Caco-2 (cell line): Measurements from ENCODE around the gene NDRG3. TPM values are rescaled to one million over a fixed set of nuclear protein-coding genes. Genes with fewer than 3 reads are reported as not detected.

Source experiments
- BruUV-seq: library from RNA; stranded (reverse); fragments of 400-500 nt; replicated peaks from 2 replicates; lab custom pipeline; 2021; lab: Mats Ljungman, UMichigan
- CTCF ChIA-PET: fragments of 300-600 bp; sonication (Branson Sonifier 250); formaldehyde crosslinking; loops from one replicate; lab custom pipeline; 2022; ENCODE audit warnings: antibody characterized with exemption; lab: Charles Lee
- POLR2A ChIA-PET: fragments of 300-600 bp; sonication (Branson Sonifier 250); formaldehyde crosslinking; loops from one replicate; lab custom pipeline; 2022; ENCODE audit warnings: antibody characterized with exemption; lab: Charles Lee
- DNase-seq, 2 experiments: peaks; one replicate each; pipeline versions ENCODE4 v3.0.0 to v3.0.0-alpha.2; 2020 to 2022
- H3K27me3 ChIP-seq: replicated peaks from 2 replicates; pipeline ENCODE4 v1.6.0; 2011; ENCODE audit warnings: low read length; ENCODE audit not compliant: control insufficient read depth, insufficient read depth
- H3K36me3 ChIP-seq: 2 replicates; pipeline ENCODE4 v1.5.1; 2011; ENCODE audit warnings: low read length; ENCODE audit not compliant: control insufficient read depth, insufficient read depth
- H3K4me1 ChIP-seq: fragments of 250-450 bp; sonication (Bioruptor Pico); 2 replicates; pipeline ENCODE4 v1.5.1; 2020; ENCODE audit warnings: mild to moderate bottlenecking
- H3K4me3 ChIP-seq: 2 replicates; pipeline ENCODE4 v1.5.1; 2011; ENCODE audit warnings: low read depth, mild to moderate bottlenecking, control low read depth, low read length
- H3K9me3 ChIP-seq: fragments of 250-450 bp; sonication (Bioruptor Pico); 2 replicates; pipeline ENCODE4 v1.5.1; 2020; ENCODE audit warnings: mild to moderate bottlenecking, moderate library complexity
- H3K27ac Mint-ChIP-seq: one replicate; pipeline ENCODE4 v1.8.0; 2022; ENCODE audit warnings: mixed read lengths; ENCODE audit not compliant: unreplicated experiment
- H3K27me3 Mint-ChIP-seq: one replicate; pipeline ENCODE4 v1.8.0; 2022; ENCODE audit warnings: mixed read lengths; ENCODE audit not compliant: insufficient read depth, unreplicated experiment
- H3K36me3 Mint-ChIP-seq: one replicate; pipeline ENCODE4 v1.8.0; 2022; ENCODE audit warnings: mild to moderate bottlenecking, mixed read lengths; ENCODE audit not compliant: insufficient read depth, unreplicated experiment
- H3K4me1 Mint-ChIP-seq: one replicate; pipeline ENCODE4 v1.8.0; 2022; ENCODE audit warnings: low read depth, mixed read lengths; ENCODE audit not compliant: unreplicated experiment
- H3K4me3 Mint-ChIP-seq: one replicate; pipeline ENCODE4 v1.8.0; 2022; ENCODE audit warnings: mild to moderate bottlenecking, moderate library complexity, mixed read lengths; ENCODE audit not compliant: unreplicated experiment
- H3K9me3 Mint-ChIP-seq: one replicate; pipeline ENCODE4 v1.8.0; 2022; ENCODE audit warnings: mixed read lengths; ENCODE audit not compliant: unreplicated experiment
- CTCF ChIP-seq, 2 experiments: fragments of 200-600 bp in 1 of 2; IDR thresholded peaks; 1 replicate in 1 of 2; 2 replicates in 1 of 2; pipeline versions ENCODE4 v1.5.1 to v1.8.0; 2011 to 2022; ENCODE audit warnings: antibody characterized with exemption in 1 of 2, control low read depth in 1 of 2, inconsistent platforms in 1 of 2, low read depth in 1 of 2, low read length in 1 of 2, mild to moderate bottlenecking in 1 of 2, moderate library complexity in 1 of 2; ENCODE audit not compliant: insufficient read depth in 1 of 2, severe bottlenecking in 1 of 2, unreplicated experiment in 1 of 2
- intact Hi-C: fragments of 100-400 bp; cut with micrococcal nuclease; formaldehyde crosslinking; loops from one replicate; pipeline ENCODE4 v1.10.0; 2022; ENCODE audit not compliant: unreplicated experiment
- total RNA-seq: library from RNA; stranded (reverse); gene quantifications from 2 replicates; pipeline ENCODE4 v1.2.3, GENCODE V29; 2022

The NDRG3 gene
- total RNA-seq, 1 experiment from 2014 or later, result 41.5 TPM

GRCh38 chr20:36654506-36654905 lies 91.4 kb downstream of the NDRG3 start:
- ChIA-PET CTCF (interaction anchor here (1.1 kb wide), 1 partner anchor 49 kb away, joined by 3 read pairs; the partner anchor contains the start of gene RAB5IF), POLR2A (interaction anchor here (0.6 kb wide), 1 partner anchor 115 kb away, joined by 3 read pairs; no protein-coding TSS in a partner anchor)
- Mint-ChIP-seq H3K4me3 (no peak overlapping the region), H3K27me3 (no peaks in the 10 kb centered on the region), H3K9me3 (no peaks in the 10 kb centered on the region), H3K4me1 (no peaks in the 10 kb centered on the region), H3K36me3 (no peaks in the 10 kb centered on the region), H3K27ac (no peak overlapping the region)
- BruUV-seq, result no TSS peak
- no peaks in the 10 kb centered on the region for H3K4me1 ChIP-seq
- no peak for TF ChIP-seq CTCF (IDR thresholded peaks at IDR 0.05; ENCODE audit: insufficient read depth in 1 of 2, low read depth in 1 of 2, low read length in 1 of 2, severe bottlenecking in 1 of 2, unreplicated experiment in 1 of 2)
- DNase-seq, result peak in 1 of 2 experiments; percentile 36
- H3K36me3 ChIP-seq, result peaks cover 2% of the 10 kb centered on the region; the same call in 1 of the 2 replicates
- H3K27me3 ChIP-seq, result no peaks in the 10 kb centered on the region
- intact Hi-C loops, result no loop called here
- no peaks in the 10 kb centered on the region for H3K9me3 ChIP-seq
- H3K4me3 ChIP-seq, result no peak overlapping the region

GRCh38 chr20:36653456-36653855 lies 92.4 kb downstream of the NDRG3 start:
- Mint-ChIP-seq H3K9me3 (no peaks in the 10 kb centered on the region), H3K4me3 (no peak overlapping the region), H3K36me3 (no peaks in the 10 kb centered on the region), H3K27me3 (no peaks in the 10 kb centered on the region), H3K4me1 (no peaks in the 10 kb centered on the region), H3K27ac (no peak overlapping the region)
- POLR2A ChIA-PET, result interaction anchor here (0.6 kb wide), 1 partner anchor 422 kb away, joined by 3 read pairs; no protein-coding TSS in a partner anchor
- peaks cover 2% of the 10 kb centered on the region; the same call in 1 of the 2 replicates for H3K36me3 ChIP-seq
- H3K4me3 ChIP-seq, result no peak overlapping the region
- DNase-seq, result no peak
- H3K9me3 ChIP-seq, result no peaks in the 10 kb centered on the region
- TF ChIP-seq CTCF (IDR thresholded peaks at IDR 0.05; ENCODE audit: insufficient read depth in 1 of 2, low read depth in 1 of 2, low read length in 1 of 2, severe bottlenecking in 1 of 2, unreplicated experiment in 1 of 2), result no peak
- no peaks in the 10 kb centered on the region for H3K27me3 ChIP-seq
- no TSS peak for BruUV-seq
- intact Hi-C loops, result no loop called here
- CTCF ChIA-PET, result no interaction called here
- H3K4me1 ChIP-seq, result no peaks in the 10 kb centered on the region

- H3K9me3 ChIP-seq, result no peaks in the 10 kb centered on the region
- DNase-seq, result no peak
- Mint-ChIP-seq H3K4me1 (peaks cover 9% of the 10 kb centered on the region), H3K9me3 (no peaks in the 10 kb centered on the region), H3K27ac (peak overlapping the region; percentile 5), H3K4me3 (no peak overlapping the region), H3K36me3 (peaks cover 9% of the 10 kb centered on the region), H3K27me3 (no peaks in the 10 kb centered on the region)
- CTCF ChIA-PET, result interaction anchor here (1.1 kb wide), 1 partner anchor 42 kb away, joined by 9 read pairs; the partner anchor contains the start of gene RAB5IF
- POLR2A ChIA-PET, result interaction anchor here (0.6 kb wide), 1 partner anchor 891 kb away, joined by 3 read pairs; no protein-coding TSS in a partner anchor
- BruUV-seq, result no TSS peak
- H3K4me3 ChIP-seq, result no peak overlapping the region
- H3K4me1 ChIP-seq, result peaks cover 10% of the 10 kb centered on the region
- H3K27me3 ChIP-seq, result no peaks in the 10 kb centered on the region
- intact Hi-C loops, result loop anchor here (2.0 kb wide), 1 partner anchor 23 kb away; no protein-coding TSS in a partner anchor
- no peaks in the 10 kb centered on the region for H3K36me3 ChIP-seq
- no peak for TF ChIP-seq CTCF (IDR thresholded peaks at IDR 0.05; ENCODE audit: insufficient read depth in 1 of 2, low read depth in 1 of 2, low read length in 1 of 2, severe bottlenecking in 1 of 2, unreplicated experiment in 1 of 2)
Observed at GRCh38 chr20:36647196-36648121, 98.4 kb downstream of the NDRG3 start.
